GM23338 (cell line): Measurements from ENCODE around the gene ANKFY1.

Source experiments
- CREB1 ChIP-seq: fragments of 250-450 bp; sonication (Bioruptor Pico); IDR thresholded peaks from 2 replicates; pipeline ENCODE4 v1.5.0; 2020; ENCODE audit warnings: low read depth, mild to moderate bottlenecking, moderate library complexity
- EZH2 ChIP-seq: fragments of 200-600 bp; sonication (generic); IDR thresholded peaks from one replicate; pipeline ENCODE4 v1.8.0; 2017; ENCODE audit warnings: antibody characterized with exemption, mild to moderate bottlenecking, low read depth; ENCODE audit not compliant: unreplicated experiment
- EZH2phosphoT487 ChIP-seq: fragments of 200-600 bp; sonication (generic); IDR thresholded peaks from one replicate; pipeline ENCODE4 v1.8.1; 2018; ENCODE audit warnings: antibody characterized with exemption; ENCODE audit not compliant: unreplicated experiment
- JUNB ChIP-seq: IDR thresholded peaks from one replicate; pipeline ENCODE4 v1.6.1; 2016; ENCODE audit warnings: antibody characterized with exemption; ENCODE audit not compliant: unreplicated experiment
- NANOG ChIP-seq: IDR thresholded peaks from 2 replicates; pipeline ENCODE4 v1.6.1; 2016; ENCODE audit warnings: antibody characterized with exemption, borderline replicate concordance
- POLR2AphosphoS5 ChIP-seq: IDR thresholded peaks from 2 replicates; pipeline ENCODE4 v1.6.1; 2016; ENCODE audit warnings: antibody characterized with exemption, low read depth
- TF ChIP-seq, protein P1 (sequence below), 2 experiments: fragments of 200-600 bp in 1 of 2; sonication (generic) in 1 of 2; conservative IDR thresholded peaks; 2 replicates each; pipeline versions ENCODE4 v1.5.1 to v1.6.1; 2016 to 2017; ENCODE audit warnings: antibody characterized with exemption in 2 of 2, low read depth in 2 of 2, mild to moderate bottlenecking in 2 of 2, moderate library complexity in 1 of 2
- TF ChIP-seq, protein P2 (sequence below): IDR thresholded peaks from one replicate; pipeline ENCODE4 v1.6.1; 2018; ENCODE audit warnings: antibody characterized with exemption; ENCODE audit not compliant: unreplicated experiment
- TF ChIP-seq, protein P3 (sequence below): IDR thresholded peaks from 2 replicates; pipeline ENCODE4 v1.6.1; 2016; ENCODE audit warnings: antibody characterized with exemption

DNA sequence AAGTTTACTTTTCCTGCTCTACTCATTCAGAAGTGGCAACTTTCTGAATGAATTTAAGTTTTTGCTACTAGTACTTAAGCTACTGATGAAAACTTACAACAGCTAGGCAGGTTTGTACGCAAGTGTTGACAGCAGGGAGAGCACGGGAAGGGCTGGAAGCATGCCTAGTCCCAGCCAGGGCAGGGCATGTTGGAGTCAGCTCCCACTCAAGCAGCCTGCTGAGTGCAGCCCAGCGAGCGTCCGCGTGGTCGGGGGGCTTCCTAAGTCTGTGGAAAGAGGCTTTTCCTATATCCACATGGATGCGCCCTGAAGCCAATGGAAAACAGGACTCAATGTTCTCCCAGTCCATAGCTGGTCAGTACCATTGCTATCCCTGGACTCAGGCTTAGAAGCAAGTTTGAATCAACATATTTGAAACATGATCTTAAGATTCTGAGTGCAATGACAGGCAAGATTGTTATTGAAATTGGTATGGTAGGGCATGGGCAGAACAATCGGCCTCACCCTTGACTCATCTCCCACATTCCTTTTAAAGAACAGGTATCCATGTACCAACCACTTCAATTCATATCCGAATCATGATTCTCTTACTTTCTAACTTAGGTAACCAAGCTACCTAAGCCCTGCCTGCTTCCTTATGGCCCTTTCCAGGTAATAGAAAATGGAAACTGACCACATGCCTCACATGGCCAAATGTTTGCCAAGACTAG lies 98.3 kb downstream of the ANKFY1 start:
- TF ChIP-seq, protein P1, sequence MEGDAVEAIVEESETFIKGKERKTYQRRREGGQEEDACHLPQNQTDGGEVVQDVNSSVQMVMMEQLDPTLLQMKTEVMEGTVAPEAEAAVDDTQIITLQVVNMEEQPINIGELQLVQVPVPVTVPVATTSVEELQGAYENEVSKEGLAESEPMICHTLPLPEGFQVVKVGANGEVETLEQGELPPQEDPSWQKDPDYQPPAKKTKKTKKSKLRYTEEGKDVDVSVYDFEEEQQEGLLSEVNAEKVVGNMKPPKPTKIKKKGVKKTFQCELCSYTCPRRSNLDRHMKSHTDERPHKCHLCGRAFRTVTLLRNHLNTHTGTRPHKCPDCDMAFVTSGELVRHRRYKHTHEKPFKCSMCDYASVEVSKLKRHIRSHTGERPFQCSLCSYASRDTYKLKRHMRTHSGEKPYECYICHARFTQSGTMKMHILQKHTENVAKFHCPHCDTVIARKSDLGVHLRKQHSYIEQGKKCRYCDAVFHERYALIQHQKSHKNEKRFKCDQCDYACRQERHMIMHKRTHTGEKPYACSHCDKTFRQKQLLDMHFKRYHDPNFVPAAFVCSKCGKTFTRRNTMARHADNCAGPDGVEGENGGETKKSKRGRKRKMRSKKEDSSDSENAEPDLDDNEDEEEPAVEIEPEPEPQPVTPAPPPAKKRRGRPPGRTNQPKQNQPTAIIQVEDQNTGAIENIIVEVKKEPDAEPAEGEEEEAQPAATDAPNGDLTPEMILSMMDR (conservative IDR thresholded peaks at IDR 0.05; ENCODE audit: low read depth in 2 of 2), result no peak
- no peak for TF ChIP-seq POLR2AphosphoS5
- no peak for TF ChIP-seq JUNB
- no peak for TF ChIP-seq EZH2
- TF ChIP-seq, protein P2, sequence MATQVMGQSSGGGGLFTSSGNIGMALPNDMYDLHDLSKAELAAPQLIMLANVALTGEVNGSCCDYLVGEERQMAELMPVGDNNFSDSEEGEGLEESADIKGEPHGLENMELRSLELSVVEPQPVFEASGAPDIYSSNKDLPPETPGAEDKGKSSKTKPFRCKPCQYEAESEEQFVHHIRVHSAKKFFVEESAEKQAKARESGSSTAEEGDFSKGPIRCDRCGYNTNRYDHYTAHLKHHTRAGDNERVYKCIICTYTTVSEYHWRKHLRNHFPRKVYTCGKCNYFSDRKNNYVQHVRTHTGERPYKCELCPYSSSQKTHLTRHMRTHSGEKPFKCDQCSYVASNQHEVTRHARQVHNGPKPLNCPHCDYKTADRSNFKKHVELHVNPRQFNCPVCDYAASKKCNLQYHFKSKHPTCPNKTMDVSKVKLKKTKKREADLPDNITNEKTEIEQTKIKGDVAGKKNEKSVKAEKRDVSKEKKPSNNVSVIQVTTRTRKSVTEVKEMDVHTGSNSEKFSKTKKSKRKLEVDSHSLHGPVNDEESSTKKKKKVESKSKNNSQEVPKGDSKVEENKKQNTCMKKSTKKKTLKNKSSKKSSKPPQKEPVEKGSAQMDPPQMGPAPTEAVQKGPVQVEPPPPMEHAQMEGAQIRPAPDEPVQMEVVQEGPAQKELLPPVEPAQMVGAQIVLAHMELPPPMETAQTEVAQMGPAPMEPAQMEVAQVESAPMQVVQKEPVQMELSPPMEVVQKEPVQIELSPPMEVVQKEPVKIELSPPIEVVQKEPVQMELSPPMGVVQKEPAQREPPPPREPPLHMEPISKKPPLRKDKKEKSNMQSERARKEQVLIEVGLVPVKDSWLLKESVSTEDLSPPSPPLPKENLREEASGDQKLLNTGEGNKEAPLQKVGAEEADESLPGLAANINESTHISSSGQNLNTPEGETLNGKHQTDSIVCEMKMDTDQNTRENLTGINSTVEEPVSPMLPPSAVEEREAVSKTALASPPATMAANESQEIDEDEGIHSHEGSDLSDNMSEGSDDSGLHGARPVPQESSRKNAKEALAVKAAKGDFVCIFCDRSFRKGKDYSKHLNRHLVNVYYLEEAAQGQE, result no peak
- TF ChIP-seq, protein P3, sequence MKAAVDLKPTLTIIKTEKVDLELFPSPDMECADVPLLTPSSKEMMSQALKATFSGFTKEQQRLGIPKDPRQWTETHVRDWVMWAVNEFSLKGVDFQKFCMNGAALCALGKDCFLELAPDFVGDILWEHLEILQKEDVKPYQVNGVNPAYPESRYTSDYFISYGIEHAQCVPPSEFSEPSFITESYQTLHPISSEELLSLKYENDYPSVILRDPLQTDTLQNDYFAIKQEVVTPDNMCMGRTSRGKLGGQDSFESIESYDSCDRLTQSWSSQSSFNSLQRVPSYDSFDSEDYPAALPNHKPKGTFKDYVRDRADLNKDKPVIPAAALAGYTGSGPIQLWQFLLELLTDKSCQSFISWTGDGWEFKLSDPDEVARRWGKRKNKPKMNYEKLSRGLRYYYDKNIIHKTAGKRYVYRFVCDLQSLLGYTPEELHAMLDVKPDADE, result no peak
- no peak for TF ChIP-seq EZH2phosphoT487
- no peak for TF ChIP-seq CREB1
- TF ChIP-seq NANOG, result no peak
